ENCODE data around the gene MYH14. TPM values are rescaled to one million over a fixed set of nuclear protein-coding genes. Genes with fewer than 3 reads are reported as not detected.

MYH14 gene
- total and polyA plus RNA-seq, 7 donors: 55.4 to 298 (median 164) TPM

- no peak for DNase-seq
- TF ChIP-seq, protein P1, sequence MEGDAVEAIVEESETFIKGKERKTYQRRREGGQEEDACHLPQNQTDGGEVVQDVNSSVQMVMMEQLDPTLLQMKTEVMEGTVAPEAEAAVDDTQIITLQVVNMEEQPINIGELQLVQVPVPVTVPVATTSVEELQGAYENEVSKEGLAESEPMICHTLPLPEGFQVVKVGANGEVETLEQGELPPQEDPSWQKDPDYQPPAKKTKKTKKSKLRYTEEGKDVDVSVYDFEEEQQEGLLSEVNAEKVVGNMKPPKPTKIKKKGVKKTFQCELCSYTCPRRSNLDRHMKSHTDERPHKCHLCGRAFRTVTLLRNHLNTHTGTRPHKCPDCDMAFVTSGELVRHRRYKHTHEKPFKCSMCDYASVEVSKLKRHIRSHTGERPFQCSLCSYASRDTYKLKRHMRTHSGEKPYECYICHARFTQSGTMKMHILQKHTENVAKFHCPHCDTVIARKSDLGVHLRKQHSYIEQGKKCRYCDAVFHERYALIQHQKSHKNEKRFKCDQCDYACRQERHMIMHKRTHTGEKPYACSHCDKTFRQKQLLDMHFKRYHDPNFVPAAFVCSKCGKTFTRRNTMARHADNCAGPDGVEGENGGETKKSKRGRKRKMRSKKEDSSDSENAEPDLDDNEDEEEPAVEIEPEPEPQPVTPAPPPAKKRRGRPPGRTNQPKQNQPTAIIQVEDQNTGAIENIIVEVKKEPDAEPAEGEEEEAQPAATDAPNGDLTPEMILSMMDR (IDR thresholded peaks at IDR 0.05): no peak
- H3K27ac ChIP-seq: no peak overlapping the region
- no peaks in the 10 kb centered on the region for H3K27me3 ChIP-seq (ENCODE audit: insufficient read depth in 3 of 3, low read length in 2 of 3)
- no peaks in the 10 kb centered on the region for H3K4me1 ChIP-seq
- H3K36me3 ChIP-seq (ENCODE audit: insufficient read depth in 1 of 2, low read depth in 1 of 2): peaks cover 4 to 86% of the 10 kb centered on the region in 2 donors
- no peaks in the 10 kb centered on the region for H3K9me3 ChIP-seq
- intact Hi-C loops (cut with DNase I): loop anchor here in 1 of 2 donors (10.0 kb wide), 1 partner anchor 48 kb away; no protein-coding TSS in a partner anchor
- ATAC-seq: no peak
- no peak overlapping the region for H3K4me3 ChIP-seq
- 78 to 85% (median 85%) methylated on average over 11 of the region's 11 CpGs for WGBS, 3 donors
These were observed 88.9 kb downstream of the MYH14 start for GRCh38 chr19:50292216-50292827.

- intact Hi-C loops (cut with DNase I): loop anchor here in 1 of 2 donors (10.0 kb wide), 1 partner anchor 49 kb away; no protein-coding TSS in a partner anchor
- no peak for ATAC-seq
- TF ChIP-seq, protein P1 (IDR thresholded peaks at IDR 0.05): no peak
- H3K9me3 ChIP-seq: no peaks in the 10 kb centered on the region
- no peak overlapping the region for H3K4me3 ChIP-seq
- H3K36me3 ChIP-seq (ENCODE audit: insufficient read depth in 1 of 2, low read depth in 1 of 2): peaks cover 2 to 84% of the 10 kb centered on the region in 2 donors
- H3K27ac ChIP-seq: no peak overlapping the region
- DNase-seq: no peak
- no peaks in the 10 kb centered on the region for H3K4me1 ChIP-seq
- WGBS, 3 donors: 77 to 85% (median 80%) methylated on average over 14 of the region's 14 CpGs
- H3K27me3 ChIP-seq (ENCODE audit: insufficient read depth in 3 of 3, low read length in 2 of 3): no peaks in the 10 kb centered on the region
These were observed 90.0 kb downstream of the MYH14 start for GRCh38 chr19:50293263-50294004.

DNA sequence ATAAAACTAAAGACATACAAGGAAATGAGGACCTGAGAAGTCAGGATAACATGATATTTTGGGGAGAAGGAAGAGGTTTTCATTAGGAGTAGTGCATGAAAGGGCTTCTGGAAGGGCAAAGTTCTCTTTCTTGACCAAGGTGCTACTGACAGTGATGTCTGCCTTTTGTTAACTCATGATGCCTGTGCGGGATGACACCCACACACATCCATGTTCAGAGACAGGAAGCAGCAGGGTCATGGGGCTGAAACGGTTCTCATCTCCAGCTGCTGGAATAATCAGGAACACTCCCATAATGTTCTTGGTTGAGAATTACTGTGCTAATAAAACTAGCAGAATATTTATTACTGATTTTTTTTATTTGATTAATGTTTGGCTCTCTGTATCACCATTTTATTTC lies 96.6 kb downstream of the MYH14 start:
- H3K4me1 ChIP-seq: no peaks in the 10 kb centered on the region
- H3K27ac ChIP-seq: no peak overlapping the region
- ATAC-seq (no peak), DNase-seq (no peak)
- peaks cover 4 to 85% of the 10 kb centered on the region in 2 donors for H3K36me3 ChIP-seq (ENCODE audit: insufficient read depth in 1 of 2, low read depth in 1 of 2)
- no peak overlapping the region for H3K4me3 ChIP-seq
- no peaks in the 10 kb centered on the region for H3K9me3 ChIP-seq
- no peaks in the 10 kb centered on the region for H3K27me3 ChIP-seq (ENCODE audit: insufficient read depth in 3 of 3, low read length in 2 of 3)
- TF ChIP-seq, protein P1 (IDR thresholded peaks at IDR 0.05): no peak
- intact Hi-C loops (cut with DNase I): no loop called here
- WGBS, 3 donors: 44 to 55% (median 52%) methylated on average over 2 of the region's 2 CpGs

- intact Hi-C loops (cut with DNase I): no loop called here
- TF ChIP-seq, protein P1 (IDR thresholded peaks at IDR 0.05): no peak
- Histone ChIP-seq H3K4me1 (no peaks in the 10 kb centered on the region), H3K36me3 (ENCODE audit: insufficient read depth in 1 of 2, low read depth in 1 of 2) (peaks cover 4 to 88% of the 10 kb centered on the region in 2 donors), H3K27ac (no peak overlapping the region), H3K27me3 (ENCODE audit: insufficient read depth in 3 of 3, low read length in 2 of 3) (no peaks in the 10 kb centered on the region), H3K9me3 (no peaks in the 10 kb centered on the region), H3K4me3 (no peak overlapping the region)
- 77 to 82% (median 78%) methylated on average over 10 of the region's 10 CpGs for WGBS, 3 donors
- DNase-seq (no peak), ATAC-seq (peak in 2 of 4 donors; percentile 26 to 47)
These were observed 97.6 kb downstream of the MYH14 start for GRCh38 chr19:50300814-50301606.
